HTR-8/SVneo (cell line): Measurements from ENCODE around the gene ZNF22.
A peak's percentile ranks its signal among the peaks of the same experiment; 100 is the strongest.

ENCODE experiments used
- DNase-seq: peaks from one replicate; pipeline ENCODE4 v3.0.0; 2011; ENCODE audit warnings: low spot score, mixed read lengths; ENCODE audit not compliant: insufficient read length
- FAIRE-seq: peaks from 2 replicates; lab custom pipeline; 2011; peaks lifted over from hg19 to GRCh38; lab: Jason Lieb, UNC

The ZNF22 gene

DNA sequence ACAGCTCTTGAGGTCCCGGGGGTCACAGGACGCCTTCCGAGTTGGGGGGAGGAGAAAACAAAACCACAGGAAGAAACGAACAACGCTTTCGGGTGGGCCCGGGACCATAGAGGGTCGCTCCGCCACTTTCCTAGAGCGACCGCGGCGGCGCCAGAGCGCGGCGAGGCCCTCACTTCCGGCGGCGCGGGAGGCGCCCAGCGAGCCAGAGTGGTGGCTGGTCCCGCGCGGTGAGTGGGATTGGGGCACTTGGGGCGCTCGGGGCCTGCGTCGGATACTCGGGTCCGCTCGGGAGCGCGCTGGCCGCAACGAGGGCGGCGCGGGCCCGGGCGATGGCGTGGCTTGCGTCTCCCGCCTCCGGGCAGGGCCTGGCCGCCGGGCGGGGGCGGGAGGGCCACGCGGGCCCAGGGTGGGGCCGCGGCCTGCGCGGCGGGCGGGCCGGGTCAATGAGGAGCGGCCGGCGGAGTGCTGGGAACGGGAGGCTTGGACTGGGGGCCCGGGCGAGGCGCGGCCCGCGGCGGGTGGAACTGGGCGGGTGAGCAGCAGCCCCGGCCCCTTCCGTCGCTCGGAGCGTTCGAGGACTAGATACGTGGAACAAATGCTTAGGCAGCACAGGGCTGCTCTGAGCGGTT lies at the start of gene ZNF22:
Gene ZNF22 (plus strand): TSS at position 172 of the 629 bp plus-strand sequence. CDS start 2,446 bp downstream, outside the sequence.
- FAIRE-seq = no peak
- DNase-seq = peak; percentile 61

DNA sequence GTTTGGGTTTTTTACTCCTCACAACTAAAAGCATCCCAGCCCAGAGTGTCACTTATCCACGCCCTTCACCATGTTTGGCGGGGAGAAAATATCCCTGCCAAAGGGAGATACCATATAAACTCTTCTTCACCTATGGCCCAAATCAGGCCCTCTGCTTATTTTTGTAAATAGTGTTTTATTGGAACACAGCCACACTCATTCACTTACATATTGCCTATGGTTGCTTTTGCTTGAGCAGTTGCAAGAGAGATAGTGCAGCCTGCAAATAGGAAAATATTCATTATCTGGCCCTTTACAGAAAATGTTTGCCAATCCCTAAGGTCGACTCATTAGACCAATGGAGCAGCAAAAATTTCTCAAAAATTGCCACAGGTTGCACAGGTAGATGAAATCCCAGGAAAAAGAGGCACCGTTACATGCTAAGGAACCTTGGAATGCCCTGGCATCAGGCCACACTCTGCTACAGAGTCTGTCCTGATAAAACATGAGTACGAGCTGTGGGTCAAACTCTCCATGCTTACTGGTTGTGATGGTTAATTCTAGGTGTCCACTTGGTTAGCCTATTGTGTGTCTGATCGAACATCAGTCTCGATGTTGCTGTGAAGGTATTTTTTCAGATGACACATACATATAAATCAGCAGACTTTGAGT lies 49.0 kb upstream of the ZNF22 start:
- no peak for DNase-seq
- FAIRE-seq = no peak

DNA sequence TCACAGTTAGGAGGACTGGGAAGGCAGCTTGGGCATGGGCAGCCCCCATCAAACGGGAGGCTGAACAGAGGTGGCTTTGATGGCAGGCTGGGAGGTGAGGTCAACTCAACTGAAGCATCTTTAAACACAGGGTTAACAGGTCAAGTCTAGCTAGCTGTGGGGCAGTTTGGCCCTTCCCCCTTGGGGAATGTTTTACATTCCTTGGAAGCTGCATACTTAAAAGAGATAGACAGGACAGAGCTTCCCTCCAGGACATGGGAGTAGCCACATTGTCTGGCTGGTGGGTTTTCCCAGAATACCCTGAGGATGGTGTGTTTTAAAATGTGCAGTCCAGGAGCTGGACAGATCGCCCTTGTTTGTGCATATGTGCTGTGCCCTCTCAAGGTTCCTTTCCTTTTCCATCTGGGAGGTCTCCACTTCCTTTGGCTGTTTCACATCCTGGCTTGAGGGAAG lies 47.9 kb upstream of the ZNF22 start:
- no peak for FAIRE-seq
- DNase-seq = no peak

DNA sequence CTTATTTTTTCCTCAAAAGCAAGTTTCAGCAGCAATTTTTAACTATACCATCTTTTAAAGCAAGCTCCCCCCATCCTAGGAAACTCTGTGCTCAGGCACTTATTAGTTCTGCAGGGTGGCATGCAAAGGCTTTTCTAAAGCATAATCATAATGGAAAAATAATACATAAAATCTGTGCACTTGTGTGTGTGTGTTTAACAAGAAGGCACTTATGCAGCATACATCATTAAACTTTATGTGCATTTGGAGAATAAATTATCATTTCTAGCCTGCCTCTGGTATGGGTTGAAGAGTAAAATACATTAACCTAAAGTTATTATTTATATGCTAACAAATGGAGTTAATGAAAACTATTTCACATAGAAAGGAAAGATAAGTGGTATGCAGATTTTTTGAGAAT lies 46.7 kb upstream of the ZNF22 start:
- DNase-seq = no peak
- no peak for FAIRE-seq

DNA sequence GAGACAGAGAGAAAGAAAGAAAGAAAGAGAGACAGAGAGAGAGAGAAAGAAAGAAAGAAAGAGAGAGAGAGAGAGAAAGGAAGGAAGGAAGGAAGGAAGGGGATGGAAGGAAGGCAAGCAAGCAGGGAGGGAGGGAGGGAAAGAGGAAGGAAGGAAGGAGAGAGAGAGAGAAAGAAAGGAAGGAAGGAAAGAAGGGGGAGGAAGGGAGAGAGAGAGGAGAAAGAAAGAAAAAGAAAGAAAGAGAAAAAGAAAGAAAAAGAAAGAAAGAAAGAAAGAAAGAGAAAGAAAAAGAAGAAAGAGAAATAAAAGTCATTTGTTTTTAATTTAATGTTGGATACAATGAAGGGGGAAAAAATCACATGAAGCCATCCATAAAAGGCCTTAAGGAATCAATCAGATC lies 45.8 kb upstream of the ZNF22 start:
- FAIRE-seq (no peak), DNase-seq (no peak)

DNA sequence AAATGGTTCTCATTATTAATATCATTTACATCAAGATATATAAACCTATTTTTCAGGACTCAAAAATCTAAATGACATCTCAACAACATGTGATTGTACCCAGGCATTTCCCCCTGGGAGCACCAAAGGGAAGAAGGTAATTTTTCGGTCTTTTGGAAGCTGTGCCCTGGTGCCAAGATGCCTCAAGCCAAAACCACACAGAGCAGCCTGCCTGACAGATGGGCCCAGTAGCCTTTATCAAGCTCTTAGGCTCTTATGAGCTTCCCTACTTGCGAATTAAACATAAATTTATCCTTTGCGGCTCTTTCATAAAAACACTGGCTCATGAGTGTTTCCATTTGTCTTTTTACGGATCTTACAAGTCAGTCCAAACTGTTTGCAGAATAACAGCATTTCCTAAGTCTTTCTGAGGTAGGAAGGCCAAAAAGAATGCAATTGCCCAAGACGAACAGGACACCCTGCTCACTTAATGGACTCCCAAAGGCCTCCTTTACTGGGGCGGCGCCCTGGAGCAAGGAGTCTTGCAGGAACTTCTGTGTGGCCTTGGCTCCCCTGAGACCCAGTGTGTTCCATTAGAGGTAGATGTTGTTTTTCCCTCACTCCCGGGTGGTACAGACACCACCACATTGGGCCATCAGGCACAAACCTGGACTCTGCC lies 45.2 kb upstream of the ZNF22 start:
- DNase-seq (no peak), FAIRE-seq (no peak)

DNA sequence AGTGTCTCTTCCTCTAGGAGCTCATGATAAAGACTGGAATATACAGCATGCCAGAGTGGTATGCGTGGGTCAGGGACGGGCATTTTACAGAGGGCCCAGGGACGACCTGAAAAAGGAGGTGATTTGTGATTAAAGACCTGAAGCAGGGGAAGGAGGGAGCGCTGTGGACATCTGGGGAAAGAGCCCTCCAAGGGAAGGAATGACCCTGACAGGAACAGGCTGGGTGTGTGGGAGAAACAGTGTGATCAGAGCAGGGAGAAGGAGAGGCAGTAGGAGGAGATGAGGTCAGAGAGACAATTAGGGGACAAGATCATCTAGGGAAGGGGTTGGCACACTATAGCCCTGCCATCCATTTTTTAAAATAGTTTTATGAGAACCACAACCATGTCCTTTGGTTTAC lies 44.5 kb upstream of the ZNF22 start:
- no peak for FAIRE-seq

DNA sequence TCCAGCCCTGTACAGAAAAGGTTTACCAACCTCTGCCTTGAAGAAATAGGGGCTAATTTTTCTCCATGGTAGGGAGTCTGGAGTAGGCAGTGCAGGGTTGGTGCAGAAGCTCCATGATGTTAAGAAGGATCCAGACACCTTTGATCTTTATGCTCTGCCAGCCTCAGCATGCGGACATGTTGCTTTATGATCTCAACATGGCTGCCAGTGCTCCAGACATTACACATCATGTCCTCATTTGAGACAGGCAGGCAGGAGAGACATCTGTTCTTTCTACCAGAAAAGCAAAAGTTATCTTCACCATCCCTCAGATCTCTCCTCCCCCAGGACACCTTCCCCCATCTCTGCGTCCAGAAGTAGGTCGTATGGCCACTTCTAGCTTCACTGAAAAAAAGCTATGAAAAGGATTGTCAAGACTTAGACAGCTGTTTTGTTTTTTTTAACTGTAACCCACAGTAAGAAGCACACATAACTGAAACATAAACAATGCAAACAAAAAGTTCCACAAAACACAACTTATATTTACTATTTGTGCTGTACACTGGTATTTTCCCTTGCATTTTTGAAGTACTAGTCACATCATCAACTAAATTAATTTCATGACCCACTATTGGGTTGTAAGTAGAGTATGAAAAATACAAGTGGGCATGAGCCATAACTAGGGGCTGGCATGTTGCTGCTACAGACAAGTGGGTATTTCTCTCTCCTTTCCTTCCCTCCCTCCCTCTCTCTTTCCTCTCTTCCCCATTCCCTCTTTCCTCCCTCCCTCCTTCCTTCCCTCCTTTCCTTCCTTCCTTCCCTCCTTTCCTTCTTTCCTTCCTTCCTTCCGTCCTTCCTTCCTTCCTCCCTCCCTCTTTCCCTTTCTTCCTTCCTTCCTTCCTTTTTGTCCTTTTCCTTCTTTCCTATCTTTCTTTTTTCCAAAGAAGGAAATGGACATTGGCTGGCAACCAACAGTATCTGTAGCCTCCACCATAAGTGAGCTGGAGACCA lies 43.7 kb upstream of the ZNF22 start:
- no peak for FAIRE-seq
- DNase-seq = no peak

More for the DNA sequence above, 44.5 kb upstream of the ZNF22 start:
- DNase-seq = no peak

DNA sequence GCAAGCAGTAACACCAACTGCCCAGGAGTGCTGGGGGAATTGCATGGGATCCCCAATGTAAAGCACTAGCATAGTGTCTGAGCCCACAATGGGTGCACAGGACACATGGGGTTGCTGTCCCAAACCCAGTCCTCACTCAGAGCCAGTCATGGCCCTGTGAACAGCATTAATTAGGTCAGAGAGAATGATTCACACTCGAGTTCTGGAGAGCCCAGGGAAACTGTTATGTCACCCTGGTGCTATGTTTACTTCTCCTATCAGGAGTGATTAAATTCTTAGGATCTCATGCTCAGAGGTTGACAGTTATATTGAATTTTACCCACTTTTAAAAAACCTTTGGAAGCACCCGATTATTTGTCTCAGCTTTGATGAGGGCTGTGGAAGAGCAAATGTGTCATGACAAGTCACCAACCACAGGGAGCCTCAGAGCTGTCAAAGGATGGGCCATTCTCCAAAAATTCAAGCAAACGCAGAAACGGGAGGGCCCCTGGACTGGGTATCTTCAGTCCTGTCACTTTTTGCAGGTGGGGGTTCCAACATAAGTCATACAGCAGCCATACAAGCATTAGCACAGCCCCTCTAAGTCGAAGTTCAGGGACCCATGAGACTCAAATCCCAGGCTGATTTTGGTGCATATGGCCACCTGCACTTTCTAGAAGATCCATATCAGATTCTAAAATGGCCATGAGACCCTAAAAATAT lies 42.4 kb upstream of the ZNF22 start:
- FAIRE-seq = no peak
- no peak for DNase-seq

DNA sequence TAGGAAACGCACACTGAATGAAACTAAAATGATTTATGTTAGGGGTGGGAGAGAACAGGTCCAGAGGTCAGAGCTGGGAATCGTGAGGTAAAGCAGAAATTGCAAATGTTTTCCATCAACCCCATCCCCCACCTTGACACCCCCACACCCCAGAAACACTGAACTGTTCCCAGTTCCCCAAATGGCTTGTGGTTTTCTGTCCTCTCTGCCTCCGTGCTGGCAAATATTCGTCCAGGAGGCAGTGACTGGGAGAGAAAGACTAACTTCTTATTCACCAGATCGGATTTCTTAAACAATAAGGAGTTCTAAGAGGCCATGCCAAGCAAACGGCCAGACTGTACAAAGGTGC lies 41.9 kb upstream of the ZNF22 start:
- FAIRE-seq = no peak
- no peak for DNase-seq

DNA sequence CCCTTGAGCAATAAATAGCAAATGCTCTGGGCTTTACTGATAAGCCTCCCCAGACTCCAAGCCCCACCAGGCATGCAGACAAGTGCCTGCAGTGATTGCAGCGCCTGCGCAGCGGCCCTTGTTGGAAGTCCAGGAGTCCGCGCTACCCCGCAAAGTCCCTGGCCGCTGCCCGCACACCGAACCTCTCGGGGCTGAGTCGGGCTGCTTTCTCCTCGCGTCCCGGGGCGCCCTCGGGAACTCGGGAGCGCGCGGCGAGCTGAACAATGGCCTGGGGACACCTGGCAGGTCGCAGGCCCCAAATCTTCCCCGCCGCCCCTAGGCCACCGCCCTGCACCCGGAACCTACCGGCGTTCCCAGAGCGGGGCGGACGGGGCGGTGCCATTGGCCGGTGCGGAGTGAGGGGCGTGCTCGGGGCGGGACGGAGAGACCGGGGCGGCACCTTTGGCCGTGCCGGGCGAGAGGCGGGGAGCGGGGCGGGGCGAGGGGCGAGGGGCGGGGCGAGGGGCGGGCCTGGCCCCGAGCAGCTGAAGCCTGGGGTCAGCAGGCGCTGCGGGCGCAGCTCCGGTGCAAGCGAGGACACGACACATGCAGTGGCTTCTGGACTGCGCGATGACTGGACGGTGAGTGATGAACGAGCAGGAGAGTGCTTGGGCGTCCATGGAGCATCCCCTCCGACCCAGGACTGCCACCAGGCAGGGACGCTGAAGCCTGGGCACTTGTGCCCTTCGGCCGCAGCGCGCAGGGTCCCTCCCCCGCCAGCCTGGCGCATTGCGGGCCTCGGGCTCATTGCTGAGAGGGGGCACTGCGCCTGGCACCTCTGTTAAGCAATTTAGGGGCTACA lies 41.3 kb upstream of the ZNF22 start, which contains the start of gene RASSF4:
Gene RASSF4 (plus strand): TSS at position 556 of the 841 bp plus-strand sequence. CDS start 10,401 bp downstream, outside the sequence.
- DNase-seq = peak; percentile 93
- FAIRE-seq = peak; percentile 33

DNA sequence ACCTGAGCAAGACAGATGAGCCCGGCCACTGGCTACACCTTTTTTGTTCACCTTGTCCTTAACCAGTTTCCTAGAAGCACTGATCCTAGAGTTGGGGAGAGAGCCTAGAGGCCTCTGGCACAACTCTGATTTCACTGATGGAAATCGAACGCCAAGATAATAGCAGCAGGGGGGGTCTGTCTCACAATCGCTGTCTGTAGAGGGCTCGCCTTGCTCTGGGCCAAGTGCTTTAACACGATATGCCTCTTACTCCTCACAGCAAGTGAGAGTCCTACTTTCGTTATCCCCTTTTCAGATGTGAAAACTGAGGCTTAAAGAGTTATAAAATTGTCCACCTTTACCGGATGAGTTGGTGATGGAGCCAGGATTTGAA lies 40.6 kb upstream of the ZNF22 start:
- FAIRE-seq = no peak
- DNase-seq = no peak

DNA sequence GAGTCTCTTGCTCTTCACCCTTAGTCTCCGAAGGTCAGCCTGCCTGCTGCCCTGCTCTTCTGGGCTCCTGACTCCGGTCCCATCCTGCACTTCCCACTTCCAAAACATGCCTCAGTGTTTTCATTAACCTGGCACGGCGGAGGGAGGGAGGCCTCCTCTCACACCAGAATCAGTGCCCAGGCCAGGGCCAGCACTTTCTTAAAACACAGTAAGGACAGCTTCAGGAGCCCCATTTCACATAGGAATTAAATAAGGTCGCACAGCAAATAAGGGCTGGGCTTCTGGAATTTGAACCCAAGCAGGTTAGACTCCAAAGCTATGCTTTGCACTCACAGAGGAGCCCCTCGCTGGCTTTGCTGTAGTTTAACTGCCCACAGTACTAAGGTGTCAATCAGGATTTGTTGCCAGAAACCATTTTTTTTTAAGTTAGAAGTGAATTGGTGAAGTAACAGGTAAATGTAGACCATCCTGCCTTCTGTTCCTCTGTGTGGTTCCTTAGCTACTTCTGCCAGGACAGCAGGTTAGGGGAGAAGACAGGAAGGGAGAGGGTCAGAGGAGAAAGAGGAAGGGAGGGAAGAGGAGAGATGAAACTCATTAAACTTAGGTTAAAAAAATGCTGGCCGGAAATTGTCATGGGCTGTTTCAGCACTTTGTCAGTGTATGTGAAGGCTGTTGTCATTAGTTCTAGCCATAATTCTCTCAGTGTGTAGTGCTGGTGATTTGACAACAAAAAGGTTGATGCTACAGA lies 40.1 kb upstream of the ZNF22 start:
- no peak for FAIRE-seq
- no peak for DNase-seq

DNA sequence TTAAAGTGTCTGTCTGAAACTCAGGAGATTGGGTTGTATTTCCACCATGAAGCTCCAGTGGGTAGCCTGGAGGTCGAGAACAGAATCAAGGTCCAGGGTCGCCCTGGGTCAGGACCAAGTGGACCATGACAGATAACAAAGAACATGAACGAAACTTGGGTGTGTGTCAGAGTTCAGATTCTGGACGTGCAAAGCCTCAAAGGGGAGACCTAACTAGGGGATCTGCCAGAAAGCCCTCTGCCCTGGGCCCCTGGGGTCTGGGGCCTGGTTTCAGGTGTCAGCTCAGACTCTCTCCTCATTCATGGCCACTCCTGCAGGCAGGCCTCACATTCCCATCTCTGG lies 39.5 kb upstream of the ZNF22 start:
- FAIRE-seq = no peak
- DNase-seq = no peak

DNA sequence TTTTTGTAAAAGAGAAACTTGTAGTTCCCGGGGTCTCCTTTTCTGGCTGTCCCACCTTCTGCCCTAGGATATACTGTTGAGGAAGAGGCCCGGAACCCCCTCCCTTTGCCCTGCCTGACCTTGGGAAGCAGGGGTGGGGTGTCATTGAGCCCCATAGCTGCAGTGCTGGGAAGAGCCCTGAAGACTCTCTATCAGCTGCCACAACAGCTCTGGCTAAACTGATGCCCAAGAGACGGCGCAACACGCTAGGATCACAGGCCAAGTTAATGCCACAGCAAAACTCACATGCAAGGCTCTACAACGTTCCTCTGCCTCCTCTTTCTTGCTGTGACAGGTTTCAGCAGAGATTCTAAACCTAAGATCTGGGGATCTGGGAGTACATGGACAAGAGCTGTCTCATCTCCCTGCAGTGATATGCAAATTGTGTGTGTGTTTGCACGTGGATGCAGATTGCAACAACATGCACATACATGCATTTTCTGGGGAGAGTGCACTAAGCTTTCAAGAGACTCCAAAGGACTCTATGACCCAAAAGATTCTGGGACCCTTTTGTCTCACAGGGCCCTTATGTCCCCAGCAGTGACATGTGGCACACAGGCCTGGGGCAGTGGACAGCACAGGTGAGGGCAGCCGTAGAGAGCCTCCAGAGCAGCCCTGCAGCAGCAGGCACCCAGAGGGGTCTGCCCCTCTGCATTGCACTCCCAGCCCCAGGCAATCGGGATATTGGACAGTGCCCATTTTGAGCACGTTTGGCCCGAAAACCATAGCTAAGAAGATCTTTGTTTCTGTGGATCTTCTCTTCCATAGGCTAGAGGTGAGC lies 38.6 kb upstream of the ZNF22 start:
- DNase-seq (no peak), FAIRE-seq (no peak)

DNA sequence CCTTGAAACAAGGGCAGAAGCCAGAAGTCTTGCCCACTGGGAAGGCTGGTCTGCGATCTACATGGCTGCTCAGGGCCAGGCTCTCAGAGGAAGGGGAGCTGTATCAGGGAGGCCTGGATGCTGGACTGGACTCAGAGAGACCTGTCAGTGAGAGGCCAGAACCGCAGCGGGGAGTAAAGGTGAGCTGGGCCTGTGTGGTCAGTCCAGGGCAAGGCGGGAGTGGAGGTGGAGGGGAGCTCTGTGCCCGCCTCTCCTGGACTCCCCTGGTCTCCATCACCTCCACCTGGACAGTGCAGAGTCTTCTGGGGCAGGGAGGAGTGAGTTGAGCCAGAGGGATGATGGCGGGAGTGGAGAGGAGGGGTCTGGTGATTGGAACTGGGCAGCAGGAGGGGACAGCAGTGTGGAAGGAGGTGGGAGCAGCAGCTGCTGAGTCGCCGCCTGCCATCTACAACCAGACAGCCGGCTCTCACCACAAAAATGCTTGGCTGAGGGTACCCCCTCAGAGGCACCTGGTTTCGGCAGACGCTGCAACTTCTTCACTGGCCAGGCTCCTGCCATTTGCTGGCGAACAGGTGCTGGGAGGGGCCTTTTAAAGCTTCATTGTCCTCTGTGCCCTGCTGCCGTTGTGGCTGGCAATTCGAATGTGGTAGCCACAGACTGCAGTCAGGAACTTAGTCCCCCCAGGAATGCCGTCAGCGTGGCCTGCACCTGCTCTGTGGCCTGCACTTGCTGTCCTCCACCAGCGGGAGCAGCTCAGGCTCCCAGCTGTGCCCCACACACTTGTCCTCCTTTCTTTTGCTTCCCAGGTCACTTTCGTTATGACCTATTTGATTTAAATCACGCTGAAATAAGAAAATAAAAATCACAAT lies 37.6 kb upstream of the ZNF22 start:
- no peak for DNase-seq
- no peak for FAIRE-seq
